Measurements from ENCODE around the gene NDUFAF5.
A peak's percentile ranks its signal among the peaks of the same experiment; 100 is the strongest.

Gene NDUFAF5

GRCh38 chr20:13825465-13825864 lies 40.6 kb downstream of the NDUFAF5 start:
- no peak for DNase-seq

GRCh38 chr20:13831476-13831875 lies 46.6 kb downstream of the NDUFAF5 start:
- DNase-seq = no peak

DNA sequence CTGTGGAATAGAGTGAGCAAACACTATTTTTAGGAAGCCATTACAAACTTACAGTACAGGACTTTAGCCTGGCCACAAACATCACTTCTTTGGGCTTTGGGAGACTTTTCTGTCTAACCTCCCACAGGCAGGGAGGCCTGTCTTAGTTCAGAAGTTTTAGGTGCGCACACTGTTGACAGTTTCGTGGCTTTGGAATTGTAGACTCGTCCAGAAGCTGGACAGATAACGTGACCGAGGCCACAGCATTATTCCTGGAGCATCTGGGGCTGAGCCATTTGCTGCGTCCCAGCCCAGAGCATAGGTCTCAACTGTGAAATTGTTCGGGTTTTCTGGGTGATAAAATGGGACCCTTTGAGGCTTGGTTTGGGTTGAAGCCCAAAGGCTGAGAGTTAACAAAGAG lies 53.8 kb downstream of the NDUFAF5 start:
- DNase-seq = no peak

DNA sequence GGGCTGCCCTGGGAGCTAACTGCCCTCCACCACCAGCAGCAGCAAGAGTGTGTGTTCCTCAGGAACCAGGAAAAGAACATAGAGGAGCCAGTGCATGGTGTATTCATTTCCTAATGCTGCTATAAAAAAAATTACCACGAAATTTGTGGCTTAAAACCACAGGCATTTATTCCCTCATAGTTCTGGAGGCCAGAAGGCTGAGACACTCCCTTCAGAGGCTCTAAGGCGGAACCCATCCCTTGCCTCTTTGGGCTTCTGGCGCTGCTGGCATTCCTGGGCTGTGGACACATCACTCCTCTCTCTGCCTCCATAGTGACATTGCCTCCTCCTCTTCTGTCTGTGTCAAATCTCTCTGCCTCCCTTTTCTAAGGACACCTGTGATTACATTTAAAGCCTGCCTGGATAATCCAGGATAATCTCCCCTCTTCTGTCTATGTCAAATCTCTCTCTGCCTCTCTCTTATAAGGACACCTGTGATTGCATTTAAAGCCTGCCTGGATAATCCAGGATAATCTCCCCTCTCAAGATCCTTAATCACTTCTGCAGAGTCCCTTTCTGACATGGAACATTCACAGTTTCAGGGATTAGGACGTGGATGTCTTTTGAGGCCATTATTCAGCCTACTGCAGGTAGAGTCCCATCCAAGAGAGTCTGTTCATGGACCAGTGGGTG lies 54.7 kb downstream of the NDUFAF5 start:
- peak; percentile 16 for DNase-seq

- no peak for DNase-seq
Measured at GRCh38 chr20:13840093-13840465, 55.3 kb downstream of the NDUFAF5 start.

GRCh38 chr20:13841206-13841605 lies 56.4 kb downstream of the NDUFAF5 start:
- DNase-seq = no peak

DNA sequence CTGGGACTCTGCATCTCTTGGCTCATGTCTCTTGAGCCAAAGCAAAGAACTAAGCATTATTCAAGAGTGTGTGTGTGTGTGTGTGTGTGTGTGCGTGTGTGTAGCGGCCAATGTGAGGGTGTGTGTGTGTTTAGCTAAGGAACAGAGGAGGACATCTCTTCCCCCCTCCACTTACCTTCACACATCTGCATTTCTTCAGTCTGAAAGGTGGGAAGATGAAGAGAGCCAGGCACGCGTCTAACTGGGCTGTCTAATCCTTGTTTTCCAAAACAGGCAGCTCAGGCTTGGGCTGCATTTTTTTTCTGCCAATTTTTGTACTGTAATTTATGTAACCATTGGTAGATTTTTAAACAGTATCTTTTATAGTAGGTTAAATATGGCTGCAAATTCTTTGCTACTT lies 59.5 kb downstream of the NDUFAF5 start:
- no peak for DNase-seq

- no peak for DNase-seq
Measured at GRCh38 chr20:13851279-13851678, 66.5 kb downstream of the NDUFAF5 start.

DNA sequence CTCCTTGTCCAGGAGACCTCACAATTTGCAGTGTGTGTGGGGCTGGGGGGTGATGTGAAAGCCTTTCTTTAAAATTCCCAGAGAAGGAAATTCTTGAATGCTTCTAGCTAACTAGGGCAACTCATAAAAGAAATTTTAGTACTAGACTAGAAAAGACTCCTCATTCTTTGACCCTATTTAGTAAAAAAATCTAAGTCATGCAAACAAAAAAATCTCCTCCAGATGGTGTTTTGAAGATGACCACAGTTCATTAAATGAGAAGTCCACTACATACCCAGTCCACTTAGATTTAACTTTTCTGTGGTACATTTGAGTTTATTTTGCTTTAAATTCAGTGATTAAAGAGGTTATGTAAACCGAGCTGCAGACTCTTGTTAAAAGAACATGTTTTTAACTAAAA lies 67.5 kb downstream of the NDUFAF5 start:
- no peak for DNase-seq

- DNase-seq = no peak
Measured at GRCh38 chr20:13855613-13856012, 70.8 kb downstream of the NDUFAF5 start.

- DNase-seq = no peak
Measured at GRCh38 chr20:13856354-13856753, 71.5 kb downstream of the NDUFAF5 start.

- no peak for DNase-seq
Measured at GRCh38 chr20:13857304-13857703, 72.5 kb downstream of the NDUFAF5 start.

DNA sequence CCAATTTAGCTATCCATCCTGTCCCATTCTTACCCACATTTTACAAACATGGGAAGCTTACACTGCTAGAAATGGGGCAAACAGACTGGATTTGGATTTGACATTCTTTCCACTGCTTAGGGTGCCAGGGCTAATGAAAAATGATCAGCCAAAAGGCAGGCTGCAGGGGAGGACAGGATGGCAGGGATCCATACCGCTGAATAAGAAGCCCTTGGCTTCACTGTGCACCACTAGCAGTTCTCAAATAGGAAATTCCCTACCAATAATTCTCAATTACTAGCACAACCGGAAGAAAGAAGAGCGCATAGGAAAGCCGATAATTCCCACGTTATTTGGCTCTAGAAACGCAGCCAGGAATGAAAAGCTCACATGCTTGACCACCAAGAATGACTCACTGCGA lies 73.1 kb downstream of the NDUFAF5 start:
- DNase-seq = no peak

GRCh38 chr20:13858439-13858838 lies 73.6 kb downstream of the NDUFAF5 start:
- DNase-seq = no peak

GRCh38 chr20:13858871-13859270 lies 74.0 kb downstream of the NDUFAF5 start:
- no peak for DNase-seq

DNA sequence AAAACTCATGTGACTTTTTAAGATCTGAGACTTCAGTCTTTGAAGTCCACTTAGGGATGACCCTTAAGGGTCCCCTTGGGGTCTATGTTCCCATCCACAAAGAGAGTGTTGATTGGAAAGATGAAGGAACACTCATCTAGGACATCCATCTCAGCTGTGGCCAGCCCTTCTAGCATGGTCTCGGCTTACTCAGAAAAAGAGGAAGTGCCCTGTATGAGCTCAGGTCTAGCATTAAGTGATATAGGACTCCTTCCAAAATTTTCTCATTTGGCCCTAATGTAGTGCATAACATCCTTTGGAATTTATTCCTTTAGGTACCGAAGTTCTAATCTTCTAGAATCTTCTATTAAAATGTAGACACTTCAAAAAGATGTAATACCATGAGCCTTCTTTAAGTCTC lies 77.4 kb downstream of the NDUFAF5 start:
- no peak for DNase-seq

DNA sequence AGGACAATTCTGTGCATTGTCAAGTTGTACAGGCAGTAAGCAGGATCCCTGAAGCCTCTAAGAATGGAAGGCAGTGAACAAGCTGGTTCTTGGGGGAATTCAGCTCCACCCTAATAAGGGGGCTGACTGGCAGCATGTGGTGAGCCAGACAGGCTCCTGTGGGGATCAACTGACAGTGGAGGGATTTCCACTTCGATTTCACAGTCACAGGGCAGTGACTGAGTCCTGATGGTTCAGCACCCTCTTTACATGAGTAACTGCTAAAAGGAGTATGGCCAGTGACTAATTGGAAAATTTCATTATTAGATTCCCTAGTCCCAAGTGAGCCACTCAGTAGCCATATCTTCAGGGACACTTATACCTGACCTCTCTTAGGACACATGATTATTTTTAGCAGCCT lies 78.4 kb downstream of the NDUFAF5 start:
- no peak for DNase-seq

DNA sequence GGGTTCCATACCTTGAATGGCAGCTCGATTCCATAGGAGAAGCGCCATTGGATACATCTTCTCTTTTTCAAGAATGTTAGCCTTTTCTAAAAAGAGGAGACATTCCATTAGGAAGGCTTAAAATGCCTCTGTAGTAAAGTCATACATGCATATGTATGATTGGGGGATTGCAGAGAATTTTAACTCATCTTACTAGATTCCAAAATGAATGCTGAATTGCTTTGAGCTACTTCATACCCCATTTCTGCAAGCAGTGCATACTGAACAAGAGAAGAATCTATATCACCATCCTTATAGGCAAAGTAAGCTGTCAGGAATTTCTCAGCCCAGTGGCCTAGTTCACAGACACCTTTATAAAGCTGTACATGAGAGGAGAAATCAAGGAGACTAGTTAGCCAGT lies 80.3 kb downstream of the NDUFAF5 start:
- no peak for DNase-seq

GRCh38 chr20:13865791-13866351 lies 81.0 kb downstream of the NDUFAF5 start:
- DNase-seq = no peak

DNA sequence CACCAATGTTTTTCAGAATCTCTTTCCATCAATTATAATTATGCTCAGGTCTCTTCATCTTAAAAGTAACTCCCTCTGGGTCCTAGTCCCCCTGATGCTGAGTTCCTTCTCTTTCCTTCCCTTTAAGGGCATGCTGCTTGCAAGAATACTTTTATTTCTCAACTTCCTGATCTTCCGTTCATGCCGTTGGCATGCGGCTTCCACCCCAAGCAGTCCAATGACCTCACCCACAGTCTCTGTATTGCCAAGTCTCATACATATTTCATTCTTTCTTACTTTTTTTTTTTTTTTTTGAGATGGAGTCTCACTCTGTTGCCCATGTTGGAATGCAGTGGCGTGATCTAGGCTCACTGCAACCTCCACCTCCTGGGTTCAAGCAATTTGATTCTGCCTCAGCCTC lies 83.5 kb downstream of the NDUFAF5 start:
- DNase-seq = no peak

- DNase-seq = no peak
Measured at GRCh38 chr20:13870170-13870748, 85.4 kb downstream of the NDUFAF5 start.

All from amniotic stem cell (primary cell).